Ascending aorta (tissue), 2 donors: ENCODE data around the gene CIITA. TPM values are rescaled to one million over a fixed set of nuclear protein-coding genes. Genes with fewer than 3 reads are reported as not detected.
A peak's percentile ranks its signal among the peaks of the same experiment; 100 is the strongest.

ENCODE experiments used
- DNase-seq, 2 donors: peaks; one replicate each; pipeline ENCODE4 v3.0.0-alpha.2; 2019; ENCODE audit warnings: low spot score in 2 of 2
- H3K27ac ChIP-seq, 2 donors: fragments of 200-600 bp; sonication (generic); one replicate each; pipeline ENCODE4 v1.5.1; 2016 to 2017; ENCODE audit warnings: mild to moderate bottlenecking in 1 of 2
- H3K27me3 ChIP-seq: fragments of 200-600 bp; sonication (generic); one replicate; pipeline ENCODE4 v1.5.1; 2017
- H3K36me3 ChIP-seq, 2 donors: fragments of 200-600 bp; sonication (generic); one replicate each; pipeline ENCODE4 v1.5.1; 2016
- H3K4me1 ChIP-seq, 2 donors: fragments of 200-600 bp; sonication (generic); one replicate each; pipeline ENCODE4 v1.5.1; 2016 to 2017; ENCODE audit warnings: mild to moderate bottlenecking in 1 of 2
- H3K4me3 ChIP-seq, 2 donors: fragments of 200-600 bp; sonication (generic); one replicate each; pipeline ENCODE4 v1.5.1; 2016 to 2017; ENCODE audit warnings: mild to moderate bottlenecking in 1 of 2
- H3K9me3 ChIP-seq, 2 donors: fragments of 200-600 bp; sonication (generic); one replicate each; pipeline ENCODE4 v1.5.1; 2016
- CTCF ChIP-seq, 3 experiments: fragments of 200-600 bp in 2 of 3; fragments of 450-650 bp in 1 of 3; sonication (generic) in 2 of 3; IDR thresholded peaks; one replicate each; pipeline ENCODE4 v1.5.1; 2016 to 2019; ENCODE audit warnings: antibody characterized with exemption in 3 of 3, mild to moderate bottlenecking in 1 of 3, moderate library complexity in 1 of 3
- intact Hi-C: fragments of 100-400 bp; cut with DNase I; formaldehyde crosslinking; loops from one replicate; pipeline ENCODE4 v1.15.1; 2023
- total RNA-seq: library from RNA; depleted of rRNA; stranded (reverse); fragments of >200 nt; gene quantifications from one replicate; pipeline ENCODE4 v1.1.0, GENCODE V29; 2016

CIITA gene
- total RNA-seq, 1 donor from 2014 or later = 19.4 TPM

DNA sequence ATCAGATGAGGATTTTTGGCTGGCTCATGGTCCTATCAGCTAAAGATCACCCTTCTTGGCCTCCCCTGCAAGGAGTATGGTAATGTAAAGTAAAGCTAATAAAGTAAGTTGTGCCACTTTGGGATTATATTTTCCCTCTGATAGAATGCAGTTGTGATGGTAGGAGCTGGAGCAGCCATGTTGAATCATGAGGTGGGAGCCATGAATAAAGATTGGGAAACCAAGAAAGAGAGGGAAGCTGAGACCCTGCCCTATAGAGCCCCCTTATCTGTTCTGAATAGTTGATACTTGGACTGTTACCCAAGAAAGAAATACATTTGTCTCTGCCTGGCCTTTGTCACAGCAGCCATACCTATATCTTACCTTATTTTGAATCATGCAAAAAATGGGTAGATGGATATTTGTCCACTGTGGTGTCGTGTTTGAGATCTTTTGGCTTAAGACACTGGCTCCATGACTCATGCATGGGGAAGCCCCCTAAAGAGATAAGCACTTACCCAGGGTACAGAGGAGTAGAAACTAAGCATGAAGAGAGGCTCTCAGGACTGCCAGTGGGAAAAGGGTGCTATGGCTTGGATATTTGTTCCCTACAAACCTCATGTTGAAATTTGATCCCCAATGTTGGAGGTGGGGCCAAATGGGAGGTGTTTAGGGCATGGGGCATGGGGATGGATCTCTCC lies 40.7 kb upstream of the CIITA start:
- H3K36me3 ChIP-seq = no peaks in the 10 kb centered on the region
- intact Hi-C loops = no loop called here
- H3K9me3 ChIP-seq = no peaks in the 10 kb centered on the region
- no peaks in the 10 kb centered on the region for H3K27me3 ChIP-seq
- H3K27ac ChIP-seq = no peak overlapping the region
- H3K4me3 ChIP-seq = no peak overlapping the region
- DNase-seq = no peak
- no peaks in the 10 kb centered on the region for H3K4me1 ChIP-seq
- no peak for TF ChIP-seq CTCF (IDR thresholded peaks at IDR 0.05)

- H3K4me1 ChIP-seq = no peaks in the 10 kb centered on the region
- intact Hi-C loops = no loop called here
- DNase-seq = no peak
- no peak overlapping the region for H3K4me3 ChIP-seq
- H3K27me3 ChIP-seq = no peaks in the 10 kb centered on the region
- no peaks in the 10 kb centered on the region for H3K36me3 ChIP-seq
- H3K9me3 ChIP-seq = no peaks in the 10 kb centered on the region
- H3K27ac ChIP-seq = no peak overlapping the region
- no peak for TF ChIP-seq CTCF (IDR thresholded peaks at IDR 0.05)
Measured at GRCh38 chr16:10838621-10839278, 38.3 kb upstream of the CIITA start.

DNA sequence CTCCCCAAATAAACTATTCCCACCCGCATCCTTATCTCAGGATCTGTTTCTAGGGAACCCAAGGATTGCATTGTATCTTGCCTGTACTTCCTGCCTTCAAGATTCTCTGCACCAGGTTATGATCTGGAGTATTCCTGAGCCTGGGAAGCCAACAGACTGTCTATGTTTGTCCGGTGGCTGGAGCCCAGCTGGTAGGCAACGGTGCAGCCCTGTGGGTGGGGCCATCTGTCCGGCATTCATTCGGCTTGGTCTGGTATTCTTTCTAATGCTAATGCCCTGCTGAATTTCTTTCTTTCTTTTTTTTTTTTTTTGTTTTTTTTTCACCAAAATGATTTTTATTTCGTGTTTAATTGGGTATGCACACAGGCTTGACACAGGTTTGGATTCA lies 37.7 kb upstream of the CIITA start:
- Histone ChIP-seq H3K4me1 (no peaks in the 10 kb centered on the region), H3K36me3 (no peaks in the 10 kb centered on the region), H3K27ac (no peak overlapping the region), H3K27me3 (no peaks in the 10 kb centered on the region), H3K9me3 (no peaks in the 10 kb centered on the region), H3K4me3 (no peak overlapping the region)
- intact Hi-C loops = no loop called here
- TF ChIP-seq CTCF (IDR thresholded peaks at IDR 0.05) = no peak
- DNase-seq = no peak

DNA sequence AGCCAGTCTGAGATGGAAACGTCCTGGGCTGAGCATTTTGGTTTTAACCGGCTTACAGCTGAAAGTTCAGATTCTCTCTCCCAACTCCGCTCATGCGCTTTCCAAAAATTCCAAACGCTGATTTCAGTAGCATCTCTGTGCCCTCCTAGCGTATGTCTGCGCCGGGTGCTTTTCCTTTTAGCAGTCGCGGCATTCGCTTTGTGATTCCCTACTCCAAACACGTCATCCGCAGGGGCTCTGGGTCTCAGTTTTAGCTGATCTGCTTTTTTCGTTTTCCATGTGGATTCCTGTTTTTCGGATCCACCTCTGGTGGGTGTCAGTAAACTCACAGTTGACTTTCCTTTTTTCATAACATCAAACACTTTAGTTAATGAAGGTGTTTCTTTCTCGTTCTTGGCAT lies 36.3 kb upstream of the CIITA start:
- no peak overlapping the region for H3K4me3 ChIP-seq

DNA sequence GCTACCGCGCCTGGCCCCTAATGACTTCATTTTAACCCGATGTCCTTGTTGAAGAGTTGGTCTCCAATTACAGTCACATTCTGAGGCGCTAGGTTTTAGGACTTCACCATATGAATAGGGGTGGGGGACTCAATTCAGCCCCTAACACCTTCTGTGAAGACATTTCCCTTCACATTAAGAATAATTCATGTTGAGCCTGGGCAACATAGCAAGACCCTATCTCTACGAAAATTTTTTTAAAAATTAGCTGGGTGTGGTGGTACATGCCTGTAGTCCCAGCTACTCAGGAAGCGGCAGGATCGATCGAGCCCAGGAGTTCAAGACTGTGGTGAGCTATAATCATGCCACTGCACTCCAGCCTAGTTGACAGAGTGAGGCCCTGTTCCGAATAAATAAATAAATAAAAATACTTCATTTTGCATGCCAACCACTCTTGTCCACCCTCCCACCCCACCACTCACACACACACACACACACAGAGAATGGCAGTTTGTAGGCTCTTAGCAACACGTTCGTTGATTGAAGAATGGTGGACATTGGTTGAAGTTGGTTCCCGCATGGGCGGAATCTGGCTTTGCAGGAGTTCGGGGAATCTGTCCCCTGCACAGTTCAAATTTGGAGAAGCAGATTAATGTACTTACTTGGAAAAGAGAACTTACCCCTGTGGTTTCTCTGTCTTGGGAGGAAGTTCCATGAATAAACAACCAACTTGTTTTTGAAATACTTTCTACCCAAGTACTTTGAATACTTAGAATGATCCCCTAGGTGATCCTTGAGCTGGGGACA lies 30.6 kb upstream of the CIITA start:
- no peaks in the 10 kb centered on the region for H3K9me3 ChIP-seq
- peak overlapping the region in 1 of 2 donors; percentile 27 for H3K27ac ChIP-seq
- no peaks in the 10 kb centered on the region for H3K36me3 ChIP-seq
- intact Hi-C loops = no loop called here
- no peak for TF ChIP-seq CTCF (IDR thresholded peaks at IDR 0.05)
- DNase-seq = no peak
- H3K4me1 ChIP-seq = no peaks in the 10 kb centered on the region
- no peaks in the 10 kb centered on the region for H3K27me3 ChIP-seq
- no peak overlapping the region for H3K4me3 ChIP-seq

More for the DNA sequence above, 36.3 kb upstream of the CIITA start:
- H3K4me1 ChIP-seq = no peaks in the 10 kb centered on the region
- no peaks in the 10 kb centered on the region for H3K36me3 ChIP-seq
- H3K9me3 ChIP-seq = no peaks in the 10 kb centered on the region
- H3K27me3 ChIP-seq = no peaks in the 10 kb centered on the region
- H3K27ac ChIP-seq = no peak overlapping the region
- intact Hi-C loops = no loop called here
- no peak for TF ChIP-seq CTCF (IDR thresholded peaks at IDR 0.05)
- DNase-seq = no peak
